Measurements from ENCODE around the gene RGS3.

RGS3 gene

DNA sequence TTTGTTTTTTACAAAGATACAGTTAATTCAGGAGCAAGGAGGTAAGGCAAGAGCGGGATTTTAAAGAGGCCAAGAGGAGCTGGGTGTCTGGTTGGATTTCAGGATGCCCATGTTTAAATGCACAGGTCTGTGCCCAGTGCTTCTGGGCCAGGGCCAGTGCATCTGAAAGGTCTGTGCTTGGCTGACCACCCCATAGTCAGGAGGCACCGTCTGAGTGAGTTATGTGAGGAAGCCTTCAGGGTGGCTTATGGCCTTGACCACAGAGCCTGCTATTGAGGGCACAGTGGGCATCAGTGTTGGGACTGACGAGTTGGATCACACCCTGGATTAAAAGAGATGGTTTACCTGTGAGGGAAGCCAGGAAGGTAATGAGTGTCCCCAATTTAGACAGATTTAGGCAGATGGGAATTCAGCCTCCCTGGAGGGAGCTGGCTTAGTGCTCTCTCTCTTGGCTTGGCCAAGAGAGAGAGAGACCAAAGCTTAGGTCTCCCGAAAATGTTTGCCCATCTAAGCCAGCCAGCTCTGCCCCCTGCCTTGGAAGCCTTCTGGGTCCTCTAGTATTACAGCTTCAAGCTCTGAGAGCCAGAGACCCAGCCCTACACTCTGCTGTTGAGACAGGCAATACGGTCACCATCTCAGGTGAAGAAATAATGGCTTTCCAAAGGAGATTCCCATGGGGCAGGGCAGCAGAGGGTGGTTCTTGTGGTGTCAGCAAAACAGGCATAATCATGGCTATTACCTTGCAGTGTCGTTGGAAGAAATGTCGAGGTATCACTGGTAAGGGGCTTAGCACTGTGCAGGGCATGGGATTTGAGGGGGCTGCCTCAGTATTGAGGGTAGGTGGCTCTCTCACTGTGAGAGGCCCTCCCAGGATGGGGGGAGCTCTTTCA, 68.6 kb downstream of the RGS3 start:
- Histone ChIP-seq H3K27me3 (no peaks in the 10 kb centered on the region), H3K36me3 (no peaks in the 10 kb centered on the region), H3K4me1 (peaks cover 14% of the 10 kb centered on the region), H3K4me3 (ENCODE audit: low read depth, low read length) (no peak overlapping the region), H3K9me3 (no peaks in the 10 kb centered on the region)
- TF ChIP-seq, protein P1, sequence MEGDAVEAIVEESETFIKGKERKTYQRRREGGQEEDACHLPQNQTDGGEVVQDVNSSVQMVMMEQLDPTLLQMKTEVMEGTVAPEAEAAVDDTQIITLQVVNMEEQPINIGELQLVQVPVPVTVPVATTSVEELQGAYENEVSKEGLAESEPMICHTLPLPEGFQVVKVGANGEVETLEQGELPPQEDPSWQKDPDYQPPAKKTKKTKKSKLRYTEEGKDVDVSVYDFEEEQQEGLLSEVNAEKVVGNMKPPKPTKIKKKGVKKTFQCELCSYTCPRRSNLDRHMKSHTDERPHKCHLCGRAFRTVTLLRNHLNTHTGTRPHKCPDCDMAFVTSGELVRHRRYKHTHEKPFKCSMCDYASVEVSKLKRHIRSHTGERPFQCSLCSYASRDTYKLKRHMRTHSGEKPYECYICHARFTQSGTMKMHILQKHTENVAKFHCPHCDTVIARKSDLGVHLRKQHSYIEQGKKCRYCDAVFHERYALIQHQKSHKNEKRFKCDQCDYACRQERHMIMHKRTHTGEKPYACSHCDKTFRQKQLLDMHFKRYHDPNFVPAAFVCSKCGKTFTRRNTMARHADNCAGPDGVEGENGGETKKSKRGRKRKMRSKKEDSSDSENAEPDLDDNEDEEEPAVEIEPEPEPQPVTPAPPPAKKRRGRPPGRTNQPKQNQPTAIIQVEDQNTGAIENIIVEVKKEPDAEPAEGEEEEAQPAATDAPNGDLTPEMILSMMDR (IDR thresholded peaks at IDR 0.05; ENCODE audit: low read depth, low read length), result no peak
- no peak for DNase-seq

DNA sequence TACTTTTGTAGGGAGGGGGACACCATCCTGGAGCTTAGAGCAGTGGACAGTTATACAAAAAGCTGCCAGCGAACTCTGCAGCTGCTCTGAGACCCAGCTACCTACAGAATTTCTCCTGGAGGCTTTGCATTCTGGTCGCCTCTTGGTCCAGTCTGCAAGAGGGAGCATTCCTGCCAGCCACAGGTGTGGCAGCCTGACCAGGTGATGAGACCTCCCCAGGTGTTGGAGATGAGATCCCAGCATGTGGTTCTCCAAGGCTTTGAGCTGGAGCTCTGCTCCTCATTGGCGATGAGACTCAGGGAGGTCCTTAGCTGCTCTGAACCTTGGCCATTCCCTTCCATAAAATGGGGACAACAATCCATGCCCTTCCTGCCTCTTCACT, 69.3 kb downstream of the RGS3 start:
- Histone ChIP-seq H3K4me3 (ENCODE audit: low read depth, low read length) (no peak overlapping the region), H3K36me3 (no peaks in the 10 kb centered on the region)
- TF ChIP-seq, protein P1 (IDR thresholded peaks at IDR 0.05; ENCODE audit: low read depth, low read length), result no peak

DNA sequence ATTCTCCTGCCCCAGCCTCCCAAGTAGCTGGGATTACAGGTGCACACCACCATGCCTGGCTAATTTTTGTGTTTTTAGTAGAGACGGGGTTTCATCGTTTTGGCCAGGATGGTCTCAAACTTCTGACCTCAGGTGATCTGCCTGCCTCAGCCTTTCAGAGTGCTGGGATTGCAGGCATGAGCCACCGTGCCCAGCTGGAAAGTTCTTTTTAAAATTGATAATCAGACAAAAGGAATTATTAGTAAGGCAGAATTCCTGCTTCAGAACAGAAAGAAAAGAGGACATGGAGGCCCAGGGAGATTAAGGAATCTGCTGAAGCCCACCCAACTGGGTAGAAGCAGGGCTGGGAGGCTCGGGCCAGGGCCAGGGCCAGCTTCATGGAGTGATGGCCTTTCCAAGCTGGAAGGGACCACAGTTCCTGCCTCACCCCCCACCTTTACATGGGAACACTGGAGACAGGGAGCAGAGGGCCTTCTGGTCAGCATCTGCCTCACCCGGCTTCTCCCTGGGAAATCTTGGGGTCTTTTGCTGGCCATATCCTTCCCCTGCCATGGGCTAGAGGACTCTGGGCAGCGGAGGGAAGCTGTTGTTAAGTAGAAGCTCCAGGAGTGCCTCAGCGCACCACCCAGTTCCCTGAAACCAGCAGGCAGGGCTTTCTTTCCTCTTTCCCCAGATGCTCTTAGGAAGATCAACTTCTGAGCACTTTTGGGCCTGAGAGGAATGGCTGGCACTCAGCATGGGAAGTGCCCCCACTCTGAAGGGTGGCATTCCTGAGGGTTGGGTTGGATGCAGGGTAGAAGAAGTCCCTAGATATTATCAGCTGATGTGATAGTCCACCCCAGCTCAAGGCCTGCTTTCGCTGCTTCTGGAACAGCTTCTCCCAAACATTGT, 70.1 kb downstream of the RGS3 start:
- DNase-seq, result no peak
- Histone ChIP-seq H3K36me3 (no peaks in the 10 kb centered on the region), H3K27me3 (no peaks in the 10 kb centered on the region), H3K9me3 (no peaks in the 10 kb centered on the region), H3K4me3 (ENCODE audit: low read depth, low read length) (no peak overlapping the region), H3K4me1 (peaks cover 20% of the 10 kb centered on the region)
- TF ChIP-seq, protein P1 (IDR thresholded peaks at IDR 0.05; ENCODE audit: low read depth, low read length), result no peak

More for the DNA sequence above, 69.3 kb downstream of the RGS3 start:
- Histone ChIP-seq H3K9me3 (no peaks in the 10 kb centered on the region), H3K27me3 (no peaks in the 10 kb centered on the region), H3K4me1 (peaks cover 20% of the 10 kb centered on the region)
- no peak for DNase-seq

DNA sequence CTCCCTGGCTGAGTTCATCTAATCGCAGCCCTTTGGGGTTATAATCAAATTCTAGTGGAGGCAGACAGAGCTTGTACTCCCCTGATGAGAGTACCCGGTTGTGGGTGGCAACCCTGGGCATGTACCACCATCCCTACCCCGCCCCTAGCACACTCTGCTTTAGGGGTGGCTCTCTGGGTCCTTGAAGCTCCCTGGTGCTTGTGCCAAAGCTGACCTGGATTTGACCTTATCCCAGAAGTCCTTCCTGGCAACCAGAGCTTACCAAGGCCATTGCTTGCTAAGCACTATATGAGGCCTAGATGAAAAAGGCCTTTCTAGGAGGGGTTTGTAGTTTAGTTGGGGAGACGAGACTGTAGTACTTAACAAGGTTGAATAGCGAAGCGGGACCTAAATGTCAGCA, 72.2 kb downstream of the RGS3 start:
- H3K9me3 ChIP-seq, result no peaks in the 10 kb centered on the region
- TF ChIP-seq, protein P1 (IDR thresholded peaks at IDR 0.05; ENCODE audit: low read depth, low read length), result no peak
- H3K27me3 ChIP-seq, result no peaks in the 10 kb centered on the region
- H3K4me1 ChIP-seq, result peaks cover 22% of the 10 kb centered on the region
- H3K4me3 ChIP-seq (ENCODE audit: low read depth, low read length), result no peak overlapping the region
- no peak for DNase-seq
- no peaks in the 10 kb centered on the region for H3K36me3 ChIP-seq

DNA sequence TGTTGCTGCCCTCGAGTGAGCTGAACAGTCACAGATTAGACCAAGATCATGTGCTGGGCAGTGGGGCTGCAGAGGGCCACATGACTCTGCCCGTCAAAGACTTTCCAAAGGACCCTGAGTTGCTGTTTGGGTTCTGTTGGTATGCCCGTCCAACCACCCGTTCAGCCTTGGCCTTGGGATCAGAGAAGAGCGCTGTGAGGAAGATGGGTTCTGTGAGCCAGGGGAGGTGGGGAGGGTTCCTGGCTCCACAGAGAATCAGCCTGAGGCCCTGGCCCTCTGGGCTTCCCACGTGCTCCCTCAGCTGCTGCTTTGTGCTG, 72.6 kb downstream of the RGS3 start:
- no peaks in the 10 kb centered on the region for H3K27me3 ChIP-seq
- DNase-seq, result no peak
- TF ChIP-seq, protein P1 (IDR thresholded peaks at IDR 0.05; ENCODE audit: low read depth, low read length), result no peak
- no peaks in the 10 kb centered on the region for H3K36me3 ChIP-seq
- H3K4me3 ChIP-seq (ENCODE audit: low read depth, low read length), result no peak overlapping the region
- peaks cover 25% of the 10 kb centered on the region for H3K4me1 ChIP-seq
- no peaks in the 10 kb centered on the region for H3K9me3 ChIP-seq

Data from BE2C (cell line).